CD1c-positive myeloid dendritic cell (primary cell): ENCODE measurements around the gene INPP4B.

Experiments
- DNase-seq: peaks from one replicate; pipeline ENCODE4 v3.0.0-alpha.2; 2016; ENCODE audit errors: extremely low spot score

The INPP4B gene

GRCh38 chr4:142231787-142232186, 614.3 kb downstream of the INPP4B start:
- DNase-seq: no peak

GRCh38 chr4:142230991-142231390, 615.1 kb downstream of the INPP4B start:
- DNase-seq: no peak

GRCh38 chr4:142226014-142226413, 620.1 kb downstream of the INPP4B start:
- no peak for DNase-seq

- no peak for DNase-seq
Observed at GRCh38 chr4:142222127-142222526, 624.0 kb downstream of the INPP4B start.

GRCh38 chr4:142218726-142219125, 627.4 kb downstream of the INPP4B start:
- DNase-seq: no peak

- no peak for DNase-seq
Observed at GRCh38 chr4:142211444-142211843, 634.7 kb downstream of the INPP4B start.

- DNase-seq: no peak
Observed at GRCh38 chr4:142203505-142203904, 642.6 kb downstream of the INPP4B start.

GRCh38 chr4:142202404-142203332, 643.4 kb downstream of the INPP4B start:
- DNase-seq: no peak

- no peak for DNase-seq
Observed at GRCh38 chr4:142201041-142201440, 645.1 kb downstream of the INPP4B start.

- no peak for DNase-seq
Observed at GRCh38 chr4:142194905-142195304, 651.2 kb downstream of the INPP4B start.

GRCh38 chr4:142191901-142192300, 654.2 kb downstream of the INPP4B start:
- no peak for DNase-seq

GRCh38 chr4:142181021-142181420, 665.1 kb downstream of the INPP4B start:
- DNase-seq: no peak

GRCh38 chr4:142169216-142169615, 676.9 kb downstream of the INPP4B start:
- no peak for DNase-seq

GRCh38 chr4:142168181-142168580, 677.9 kb downstream of the INPP4B start:
- DNase-seq: no peak

GRCh38 chr4:142164767-142165500, 681.2 kb downstream of the INPP4B start:
- DNase-seq: no peak

GRCh38 chr4:142161086-142161485, 685.0 kb downstream of the INPP4B start:
- no peak for DNase-seq

GRCh38 chr4:142160509-142160908, 685.6 kb downstream of the INPP4B start:
- DNase-seq: no peak

- DNase-seq: no peak
Observed at GRCh38 chr4:142158980-142159379, 687.1 kb downstream of the INPP4B start.

GRCh38 chr4:142156256-142156655, 689.8 kb downstream of the INPP4B start:
- no peak for DNase-seq

- no peak for DNase-seq
Observed at GRCh38 chr4:142155347-142155746, 690.8 kb downstream of the INPP4B start.

GRCh38 chr4:142150483-142150882, 695.6 kb downstream of the INPP4B start:
- no peak for DNase-seq

GRCh38 chr4:142144813-142145212, 701.3 kb downstream of the INPP4B start:
- no peak for DNase-seq
